HK-2 (cell line): ENCODE data around the gene HIF1AN.
"Not testable (repeated sequence)": the region's sequence is repeated elsewhere in the genome, so short reads cannot be mapped to it uniquely, and the experiment has no call there.

ENCODE experiments used
- DNase-seq: peaks from one replicate; pipeline ENCODE4 v3.0.0-alpha.2; 2018; ENCODE audit not compliant: unreplicated experiment

Gene HIF1AN

DNA sequence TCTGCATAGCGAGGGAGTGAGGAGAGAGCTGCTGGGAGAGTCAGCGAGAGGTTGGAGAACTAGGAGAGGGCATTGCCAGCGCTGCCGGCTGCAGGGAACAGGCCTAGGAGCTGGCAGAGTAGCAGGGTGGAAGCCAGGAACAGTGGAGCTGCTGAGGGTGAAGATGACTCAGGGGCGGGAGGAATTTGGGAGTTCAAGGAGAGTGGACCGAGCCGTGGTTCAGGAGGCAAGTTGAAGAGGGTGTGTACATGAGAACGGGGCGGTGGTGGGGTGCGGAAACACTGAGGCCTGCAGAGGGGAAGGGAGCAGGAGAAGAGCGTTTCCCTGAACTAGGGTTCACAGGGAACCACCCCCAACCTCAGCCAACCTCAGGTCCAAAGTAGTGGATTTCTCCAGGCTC lies 31.5 kb downstream of the HIF1AN start:
- DNase-seq, result no peak

DNA sequence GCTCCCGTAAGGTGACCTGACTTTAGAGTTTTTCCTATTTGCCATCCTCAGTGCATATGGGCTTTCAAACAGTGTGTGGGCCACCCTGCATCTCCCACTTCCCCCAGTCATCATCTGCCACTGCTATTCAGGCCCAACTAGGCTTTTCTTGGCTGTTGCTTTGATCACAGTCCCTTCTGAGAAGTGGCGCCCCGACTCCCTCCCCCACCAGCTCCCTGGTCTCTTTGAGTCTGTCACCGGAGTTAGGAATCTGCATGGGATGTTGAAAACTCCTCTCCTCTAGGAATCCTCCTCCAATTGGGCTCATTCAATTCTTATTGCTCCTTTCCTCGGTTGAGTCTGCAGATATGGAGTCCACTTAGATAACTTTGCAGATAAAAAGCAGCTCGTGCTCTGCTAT lies 32.1 kb downstream of the HIF1AN start:
- DNase-seq, result no peak

DNA sequence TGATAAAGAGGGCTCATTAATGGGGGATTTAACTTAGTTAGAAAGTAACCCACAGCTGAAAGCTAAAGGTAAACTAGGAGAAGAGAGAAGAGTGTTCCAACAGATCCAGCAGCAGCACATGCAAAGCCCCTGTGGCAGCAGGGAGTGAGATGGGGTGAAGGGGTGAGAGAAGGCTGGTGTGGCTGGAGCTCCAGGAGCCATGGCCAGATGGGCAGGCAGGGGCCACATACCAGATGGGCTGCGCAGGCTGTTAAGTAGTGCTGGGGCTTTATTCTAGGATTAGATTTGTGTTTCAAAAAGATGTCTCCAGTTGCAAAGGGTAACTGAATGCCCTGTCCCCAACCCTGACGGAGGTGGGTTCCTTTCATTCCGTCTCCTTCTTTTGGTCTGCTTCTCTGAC lies 33.2 kb downstream of the HIF1AN start:
- DNase-seq, result no peak

DNA sequence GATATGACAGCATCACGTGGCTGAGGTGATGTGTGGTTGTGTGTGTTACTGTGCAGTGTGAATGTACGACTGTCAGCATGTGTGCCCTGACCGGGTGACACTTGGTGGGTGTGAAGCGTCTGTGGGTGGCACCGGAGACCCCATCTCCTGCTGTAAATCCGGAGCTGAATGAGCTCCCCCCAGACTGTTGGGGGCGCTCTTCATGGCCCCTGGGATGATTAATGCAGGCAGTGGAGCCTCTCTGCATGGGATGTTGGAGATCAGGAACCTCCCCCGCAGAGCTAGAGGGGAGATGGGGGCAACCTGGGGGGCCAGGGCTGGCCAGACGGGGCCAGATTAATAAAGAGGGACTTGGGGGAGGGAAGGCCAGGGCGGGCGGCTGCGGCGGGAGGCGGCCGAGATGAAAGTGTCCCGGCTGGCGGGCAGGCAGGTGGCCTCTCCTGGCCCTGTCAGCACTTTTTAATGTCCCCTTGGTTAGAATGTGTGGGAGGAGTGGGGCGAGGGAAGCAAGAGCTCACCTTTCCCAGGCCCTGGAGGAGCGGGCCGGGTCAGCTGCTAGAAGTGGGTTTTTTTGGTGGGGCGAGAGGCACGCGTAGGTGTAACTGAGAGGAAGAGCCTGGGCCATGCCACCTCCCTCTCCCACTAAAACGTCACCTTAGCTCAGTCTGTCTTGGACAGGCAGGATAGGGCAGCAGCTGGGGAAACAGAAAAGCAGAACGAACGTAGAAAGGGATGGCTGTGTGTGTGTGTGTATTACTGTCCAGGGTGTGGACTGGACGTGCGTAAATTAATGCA lies 34.1 kb downstream of the HIF1AN start:
- no peak for DNase-seq

DNA sequence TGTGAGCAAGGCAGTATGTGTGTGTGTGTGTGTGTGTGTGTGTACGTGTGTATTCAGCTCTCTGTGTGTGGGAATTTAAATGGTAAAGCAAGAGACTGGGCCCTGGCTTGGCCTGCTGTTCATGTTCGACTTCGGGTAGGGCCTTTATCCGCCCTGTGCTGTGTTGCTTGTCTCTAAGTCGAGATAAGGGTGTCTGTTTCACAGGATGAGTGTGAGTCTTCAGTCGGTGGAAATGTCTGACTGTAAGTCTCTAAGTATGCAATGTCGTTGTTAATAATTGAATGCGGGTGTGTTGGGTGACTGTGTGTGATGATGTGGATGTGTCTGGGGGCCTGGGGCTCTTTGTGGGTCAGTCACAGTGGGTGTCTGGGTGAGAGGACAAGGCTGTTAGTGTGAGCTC lies 34.8 kb downstream of the HIF1AN start:
- DNase-seq, result no peak

DNA sequence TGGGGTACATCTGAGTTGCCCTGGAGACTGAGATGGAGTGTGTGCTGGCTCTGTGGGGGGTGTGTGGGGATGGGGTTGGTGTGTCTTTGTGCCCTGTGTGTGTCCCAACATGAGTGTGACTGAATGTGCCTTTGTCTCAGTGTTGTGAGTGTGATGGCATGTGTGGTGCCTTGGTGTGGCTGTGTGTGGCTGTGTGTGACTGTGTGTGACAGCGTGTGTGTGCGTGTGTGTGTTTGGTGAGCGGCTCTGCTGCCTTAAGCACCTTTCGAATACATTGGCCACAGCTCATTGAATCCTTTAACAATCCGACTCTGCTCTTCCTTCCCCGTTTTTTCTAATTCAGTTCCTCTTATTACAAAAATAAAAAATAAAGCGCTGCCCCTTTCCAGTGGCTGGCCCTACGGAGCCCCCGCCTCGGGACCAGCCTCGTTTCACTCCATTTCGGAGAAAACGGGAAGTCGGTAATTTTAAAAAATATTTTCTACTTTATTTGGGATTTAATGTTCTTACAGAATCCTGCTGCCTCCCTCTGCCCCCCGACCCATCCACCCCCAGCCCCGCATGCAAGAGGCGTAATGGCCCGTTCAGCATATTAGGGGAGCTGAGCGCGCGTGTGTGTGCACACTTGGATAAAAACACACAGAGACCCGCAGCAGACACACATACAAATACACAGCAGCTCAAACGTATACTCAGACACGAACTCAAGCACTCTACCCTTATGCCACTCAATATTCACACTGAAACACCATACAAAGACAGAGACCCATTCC lies 35.5 kb downstream of the HIF1AN start:
- DNase-seq, result no peak

DNA sequence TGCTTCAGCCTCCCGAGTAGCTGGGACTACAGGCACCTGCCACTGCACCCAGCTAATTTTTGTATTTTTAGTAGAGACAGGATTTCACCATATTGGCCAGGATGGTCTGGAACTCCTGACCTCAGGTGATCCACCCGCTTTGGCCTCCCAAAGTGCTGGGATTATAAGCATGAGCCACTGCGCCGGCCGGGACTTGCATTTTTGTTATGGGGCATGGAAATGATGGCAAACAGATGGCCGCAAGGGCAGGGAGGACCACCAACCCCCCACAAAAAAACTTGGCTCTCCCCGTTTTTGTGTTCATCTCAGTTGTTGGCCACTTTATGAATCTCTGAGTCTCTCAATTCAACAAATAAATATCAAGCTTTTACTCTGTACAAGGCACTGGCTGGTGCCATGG lies 39.4 kb downstream of the HIF1AN start:
- DNase-seq, result not testable (repeated sequence)

DNA sequence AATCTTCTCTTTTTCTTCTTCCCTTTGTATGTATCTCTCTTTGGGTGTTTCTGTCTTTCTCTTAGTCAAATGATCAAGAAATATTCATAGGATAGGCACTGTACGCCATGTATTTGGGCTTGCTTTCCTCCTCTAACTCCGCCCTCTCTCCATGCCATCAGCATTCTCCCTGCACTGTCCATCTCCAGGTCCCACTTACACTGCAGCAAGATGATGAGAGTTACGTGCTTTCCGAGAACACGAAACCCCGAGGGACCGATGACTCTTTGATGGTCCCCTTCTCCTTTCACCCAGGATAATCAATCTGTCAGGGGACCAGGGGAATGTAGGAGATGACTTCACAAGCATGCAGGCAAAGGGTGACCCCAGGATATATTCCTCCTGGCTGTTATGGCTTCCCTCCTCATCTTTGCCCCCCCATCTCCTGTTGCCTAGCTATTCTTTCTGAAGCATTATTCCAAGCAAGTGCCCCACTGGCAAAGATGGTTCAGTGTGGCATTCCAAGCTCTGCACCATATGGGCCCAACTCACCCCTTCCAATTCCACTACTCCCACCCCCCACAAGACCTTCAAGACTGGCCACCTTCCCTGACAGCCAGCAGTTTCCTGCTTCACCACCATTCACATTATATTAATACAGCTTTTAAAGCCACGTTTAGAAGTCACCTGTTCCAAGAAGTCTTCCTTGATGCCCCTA lies 40.0 kb downstream of the HIF1AN start:
- no peak for DNase-seq

DNA sequence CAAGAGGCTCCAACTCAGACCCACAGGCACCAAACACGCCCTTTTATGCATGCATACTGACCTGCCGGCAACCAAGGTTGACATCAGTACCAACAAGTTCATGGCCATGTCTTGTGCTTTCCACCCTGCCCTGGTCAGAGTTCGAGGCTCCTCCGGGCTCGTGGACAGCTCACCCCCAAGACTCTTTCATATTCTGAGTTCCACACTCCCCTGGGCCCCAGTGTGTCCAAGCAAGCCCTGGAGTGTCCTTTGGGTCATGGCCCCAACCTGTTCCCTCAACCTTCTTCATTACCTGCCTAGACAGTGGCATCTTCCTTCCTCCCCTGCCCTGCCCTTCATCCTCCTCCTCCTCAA lies 40.5 kb downstream of the HIF1AN start:
- DNase-seq, result no peak

DNA sequence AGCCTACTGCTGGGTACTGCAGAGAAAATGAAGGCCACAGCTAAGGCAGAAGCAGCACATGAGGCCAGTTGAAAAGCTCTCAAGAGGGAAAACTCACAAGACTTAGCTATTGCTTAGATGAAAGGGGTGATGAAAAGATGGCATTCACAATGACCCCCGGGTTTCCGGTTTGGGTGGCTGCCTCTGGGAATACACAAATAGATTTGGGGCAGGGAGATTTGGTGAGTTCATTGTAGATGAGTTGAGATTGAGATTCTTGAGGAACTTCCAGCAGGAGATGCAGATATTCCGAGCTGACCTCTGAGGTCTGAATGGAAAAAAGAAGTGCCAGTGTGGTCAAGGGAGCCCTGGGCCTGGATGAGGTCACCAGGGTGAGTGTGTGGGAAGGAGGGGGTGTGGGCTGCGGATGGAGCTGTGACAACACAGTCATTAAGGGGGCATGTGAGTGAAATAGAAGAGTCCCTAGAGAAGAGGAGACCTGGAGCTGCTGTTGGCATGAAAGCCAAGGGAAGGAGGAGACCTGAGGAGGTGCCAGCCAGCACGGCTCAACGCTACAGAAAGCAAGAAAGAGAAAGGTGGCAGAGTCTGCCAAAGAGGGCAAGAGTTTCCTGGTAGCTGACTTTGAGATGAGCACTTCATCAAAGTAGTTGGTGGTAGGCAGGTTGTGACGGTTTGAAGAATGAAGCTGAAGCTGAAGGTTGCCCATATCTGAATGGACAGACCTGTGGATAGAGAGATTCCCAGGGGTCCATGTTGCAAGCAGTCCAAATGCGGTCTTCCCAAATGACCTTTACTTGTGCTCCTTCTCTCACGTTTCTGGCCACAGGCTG lies 43.7 kb downstream of the HIF1AN start:
- no peak for DNase-seq

DNA sequence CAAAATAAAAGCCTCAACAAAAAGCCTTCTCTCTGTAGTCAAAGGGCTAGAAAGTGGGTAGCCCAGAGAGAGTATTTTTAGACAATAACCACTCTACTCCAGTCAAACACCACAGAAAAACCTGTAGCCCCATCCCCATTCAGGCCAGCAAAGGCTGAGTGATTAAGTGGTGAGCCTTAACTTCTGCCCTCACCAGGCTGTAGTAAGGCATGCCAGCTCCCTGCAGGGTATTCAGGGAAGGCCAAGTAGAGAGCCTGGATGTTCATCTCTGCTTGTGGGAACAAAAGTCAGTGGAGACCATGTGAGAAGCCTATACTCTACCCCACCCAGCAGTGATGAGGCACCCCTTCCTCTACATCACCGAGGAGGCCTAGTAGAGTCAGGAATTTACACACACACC lies 51.2 kb downstream of the HIF1AN start:
- DNase-seq, result no peak

DNA sequence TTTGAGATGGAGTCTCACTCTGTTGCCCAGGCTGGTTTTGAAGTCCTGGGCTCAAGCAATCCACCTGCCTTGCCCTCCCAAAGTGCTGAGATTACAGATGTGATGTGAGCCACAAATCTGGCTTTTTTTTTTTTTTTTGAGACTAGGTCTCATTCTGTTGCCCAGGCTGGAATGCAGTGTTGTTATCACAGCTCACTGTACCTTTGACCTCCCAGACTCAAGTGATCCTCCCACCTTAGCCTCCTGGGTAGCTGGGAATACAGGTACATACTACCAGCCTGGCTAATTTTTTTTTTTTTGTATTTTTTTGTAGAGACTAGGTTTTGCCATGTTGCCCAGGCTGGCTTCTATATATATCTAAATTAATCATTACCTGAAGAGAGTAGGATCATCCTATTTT lies 62.4 kb downstream of the HIF1AN start:
- no peak for DNase-seq

DNA sequence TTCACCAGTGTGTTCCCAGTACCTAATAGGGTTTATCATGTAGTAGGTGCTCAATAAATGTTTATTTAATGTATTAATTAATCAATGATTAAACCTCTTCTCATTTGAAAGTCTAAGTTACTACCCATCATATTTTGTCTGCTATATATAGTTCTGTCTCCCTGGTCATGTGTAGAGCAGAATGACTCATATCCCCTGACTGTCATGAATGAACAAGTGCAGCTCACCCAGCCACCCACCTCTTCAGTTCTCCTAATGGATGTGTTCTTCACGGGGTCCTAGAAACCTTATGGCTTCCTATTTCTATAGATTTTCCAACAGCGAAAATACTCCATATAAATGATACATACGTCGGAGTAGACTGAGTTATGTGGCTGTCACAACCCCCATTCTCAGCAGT lies 64.5 kb downstream of the HIF1AN start:
- no peak for DNase-seq

DNA sequence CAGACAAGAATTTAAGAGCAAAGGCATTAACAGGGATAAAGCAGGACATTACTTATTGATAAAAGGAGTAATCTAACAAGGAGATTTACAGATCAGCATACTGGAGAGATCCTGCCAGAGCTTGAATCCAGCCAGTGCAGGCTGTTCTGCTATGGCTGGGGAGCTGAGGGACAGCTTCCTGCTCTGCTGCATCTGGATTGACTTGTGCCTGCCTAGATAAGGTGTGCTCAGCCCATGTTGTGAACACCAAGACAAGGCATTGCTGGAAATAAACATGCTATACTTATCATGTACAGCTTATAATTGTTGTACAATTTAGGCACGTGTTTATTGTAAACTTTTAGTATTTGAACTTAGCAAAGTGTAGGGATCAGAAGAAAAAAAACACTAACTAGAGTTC lies 71.7 kb downstream of the HIF1AN start:
- no peak for DNase-seq
